ENCODE results near the gene KCND1.

DNA sequence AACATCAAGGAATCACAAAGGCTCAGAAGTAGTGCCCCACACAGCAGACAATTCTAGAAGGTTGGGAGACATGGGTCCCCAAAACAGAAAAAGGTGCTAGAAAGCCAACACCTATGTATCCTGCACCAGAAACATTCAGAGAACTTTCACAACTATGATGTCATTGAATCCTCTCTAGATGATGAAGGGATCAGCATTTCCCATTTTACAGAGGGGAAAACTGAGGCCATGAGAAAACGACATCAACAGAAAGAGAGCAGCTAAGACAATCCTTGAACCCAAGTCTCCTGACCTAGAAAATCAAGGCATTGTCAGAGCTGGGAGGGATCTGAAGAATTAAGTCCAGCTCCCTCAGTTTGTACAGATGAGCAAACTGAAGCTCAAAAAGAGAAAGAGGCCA, 3.3 kb downstream of the KCND1 start:
- TF ChIP-seq, protein P1, sequence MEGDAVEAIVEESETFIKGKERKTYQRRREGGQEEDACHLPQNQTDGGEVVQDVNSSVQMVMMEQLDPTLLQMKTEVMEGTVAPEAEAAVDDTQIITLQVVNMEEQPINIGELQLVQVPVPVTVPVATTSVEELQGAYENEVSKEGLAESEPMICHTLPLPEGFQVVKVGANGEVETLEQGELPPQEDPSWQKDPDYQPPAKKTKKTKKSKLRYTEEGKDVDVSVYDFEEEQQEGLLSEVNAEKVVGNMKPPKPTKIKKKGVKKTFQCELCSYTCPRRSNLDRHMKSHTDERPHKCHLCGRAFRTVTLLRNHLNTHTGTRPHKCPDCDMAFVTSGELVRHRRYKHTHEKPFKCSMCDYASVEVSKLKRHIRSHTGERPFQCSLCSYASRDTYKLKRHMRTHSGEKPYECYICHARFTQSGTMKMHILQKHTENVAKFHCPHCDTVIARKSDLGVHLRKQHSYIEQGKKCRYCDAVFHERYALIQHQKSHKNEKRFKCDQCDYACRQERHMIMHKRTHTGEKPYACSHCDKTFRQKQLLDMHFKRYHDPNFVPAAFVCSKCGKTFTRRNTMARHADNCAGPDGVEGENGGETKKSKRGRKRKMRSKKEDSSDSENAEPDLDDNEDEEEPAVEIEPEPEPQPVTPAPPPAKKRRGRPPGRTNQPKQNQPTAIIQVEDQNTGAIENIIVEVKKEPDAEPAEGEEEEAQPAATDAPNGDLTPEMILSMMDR (optimal IDR thresholded peaks at IDR 0.05 in 1 of 3, IDR thresholded peaks at IDR 0.05 in 1 of 3, conservative IDR thresholded peaks at IDR 0.05 in 1 of 3; ENCODE audit: extremely low read depth in 1 of 3, insufficient read depth in 2 of 3, low read length in 3 of 3): no peak
- no peak for TF ChIP-seq EZH2 (IDR thresholded peaks at IDR 0.05; ENCODE audit: low read length)

All from keratinocyte (primary cell).